ENCODE data around the gene TTLL13. TPM values are rescaled to one million over a fixed set of nuclear protein-coding genes. Genes with fewer than 3 reads are reported as not detected.

The TTLL13 gene
- total and polyA plus RNA-seq, 9 of the 15 experiments (the other 6 are each of a cell fraction or from before 2014, with no cell fraction given), result 0.05 to 0.24 (median 0.11) TPM; not detected in 1

GRCh38 chr15:90291679-90292356 lies 42.5 kb downstream of the TTLL13 start:
- ChIA-PET POLR2A (interaction anchor here (1.0 to 1.3 kb wide), 4 partner anchors 18 to 37 kb away, joined by 3 to 5 read pairs (median 4); no protein-coding TSS in a partner anchor), CTCF (ENCODE audit: low intra/inter-chr PET ratio) (no interaction called here)
- DNase-seq (ENCODE audit: extremely low read depth in 1 of 4, low spot score in 3 of 4) (peak; percentile 87 to 90 (median 90)), ATAC-seq (peak; percentile 76), FAIRE-seq (peak; percentile 85)
- Histone ChIP-seq H3K27ac (ENCODE audit: extremely low read depth, low read depth, low read length) (no peak overlapping the region), H2AFZ (ENCODE audit: low read depth, low read length) (peak overlapping the region; percentile 71), H3K9ac (ENCODE audit: insufficient read depth in 1 of 2, low read depth in 2 of 2, low read length in 2 of 2) (no peak overlapping the region), H3K36me3 (ENCODE audit: control insufficient read depth, insufficient read depth, low read length) (no peaks in the 10 kb centered on the region), H3K9me1 (ENCODE audit: control insufficient read depth, insufficient read depth, low read length) (no peaks in the 10 kb centered on the region), H3K4me2 (ENCODE audit: insufficient read depth, low read length) (peak overlapping the region; percentile 14; the same call in 1 of the 2 replicates), H3K9me3 (replicated peaks; ENCODE audit: control insufficient read depth, insufficient read depth, low read depth, low read length) (no peaks in the 10 kb centered on the region), H3K27me3 (ENCODE audit: control insufficient read depth in 2 of 2, insufficient read depth in 2 of 2, low read length in 2 of 2) (no peaks in the 10 kb centered on the region; a peak in 1 of 5 replicates), H3K79me2 (ENCODE audit: control insufficient read depth, insufficient read depth, low read length) (no peaks in the 10 kb centered on the region), H3K4me1 (replicated peaks in 1 of 2; ENCODE audit: control insufficient read depth in 2 of 2, insufficient read depth in 2 of 2, low read length in 2 of 2) (peaks cover 0 to 27% of the 10 kb centered on the region in 2 experiments; a peak in 4 of 5 replicates), H3K4me3 (no peak overlapping the region), H4K20me1 (replicated peaks; ENCODE audit: control insufficient read depth, insufficient read depth, low read length) (no peaks in the 10 kb centered on the region)
- 32% methylated on average over 16 of the region's 16 CpGs for WGBS (ENCODE audit: insufficient coverage, low coverage, missing lambda C conversion rate)
- BruUV-seq (replicated peaks), result no TSS peak
- in situ Hi-C loops (cut with MboI), result no loop called here
- intact Hi-C loops (cut with micrococcal nuclease), result loop anchor here (5.0 to 10.0 kb wide), 2 partner anchors 643 to 980 kb away; partner anchors contain the start of genes HDDC3 and UNC45A
- TF ChIP-seq HDAC2 (IDR thresholded peaks at IDR 0.05) (0 out of 2 replicates have a peak, but pooled peaks have one; percentile 40), ZBTB43 (CRISPR knock-in tag; IDR thresholded peaks at IDR 0.05) (no peak), ZNF79 (CRISPR knock-in tag; IDR thresholded peaks at IDR 0.05; ENCODE audit: low read depth) (no peak), ZBTB33 (CRISPR knock-in tag; IDR thresholded peaks at IDR 0.05) (0 out of 2 replicates have a peak, but pooled peaks have one; percentile 31), TBP (optimal IDR thresholded peaks at IDR 0.05; ENCODE audit: low read depth, low read length) (peak; percentile 39), CHD7 (IDR thresholded peaks at IDR 0.05; ENCODE audit: low read depth, low read length) (no peak)

Measured in K562 (cell line).